Adipocyte (in vitro differentiated cells): ENCODE results near the gene CYP26B1.

Experiments
- DNase-seq: peaks from one replicate; pipeline ENCODE4 v3.0.0-alpha.2; 2015; ENCODE audit warnings: low read depth
- H3K27me3 ChIP-seq: replicated peaks from 2 replicates; pipeline ENCODE4 v1.7.0; 2013; ENCODE audit warnings: mild to moderate bottlenecking, low read length, moderate library complexity; ENCODE audit not compliant: control insufficient read depth, insufficient read depth
- H3K36me3 ChIP-seq: 2 replicates; pipeline ENCODE4 v1.7.0; 2013; ENCODE audit warnings: low read length, mild to moderate bottlenecking, moderate library complexity; ENCODE audit not compliant: control insufficient read depth, insufficient read depth, severe bottlenecking
- H3K4me1 ChIP-seq: 2 replicates; pipeline ENCODE4 v1.7.0; 2013; ENCODE audit warnings: mild to moderate bottlenecking, low read length, moderate library complexity; ENCODE audit not compliant: control insufficient read depth, insufficient read depth
- H3K4me3 ChIP-seq: 2 replicates; pipeline ENCODE4 v1.7.0; 2013; ENCODE audit warnings: mild to moderate bottlenecking, low read length, moderate library complexity
- H3K9ac ChIP-seq: 2 replicates; pipeline ENCODE4 v1.7.0; 2013; ENCODE audit warnings: mild to moderate bottlenecking, low read length, moderate library complexity
- H3K9me3 ChIP-seq: 2 replicates; pipeline ENCODE4 v1.7.0; 2013; ENCODE audit warnings: mild to moderate bottlenecking, low read length, moderate library complexity; ENCODE audit not compliant: control insufficient read depth

CYP26B1 gene

DNA sequence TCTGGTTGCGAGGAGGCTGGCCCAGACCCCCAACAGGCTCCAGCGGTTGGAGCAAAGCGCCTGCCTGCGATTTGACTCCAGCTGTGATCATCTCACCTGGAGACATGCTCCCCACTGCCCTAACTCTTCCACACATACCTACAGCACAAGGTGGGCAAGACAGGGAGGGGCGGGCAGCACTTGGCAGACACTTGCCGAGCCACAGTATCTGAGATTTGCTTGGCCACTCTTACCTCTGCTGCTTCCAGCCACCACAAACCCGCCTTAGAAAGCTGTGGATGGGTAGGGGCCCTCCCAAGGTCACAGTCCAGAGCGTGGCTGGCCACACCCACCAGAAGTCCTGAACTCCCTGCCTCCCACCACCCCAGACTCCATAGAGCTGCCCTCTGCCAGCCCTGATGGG lies 8.2 kb downstream of the CYP26B1 start:
- no peaks in the 10 kb centered on the region for H3K9me3 ChIP-seq
- no peak overlapping the region for H3K4me3 ChIP-seq
- no peak overlapping the region for H3K9ac ChIP-seq
- no peak for DNase-seq
- H3K4me1 ChIP-seq: peaks cover 49% of the 10 kb centered on the region
- H3K36me3 ChIP-seq: peaks cover 2% of the 10 kb centered on the region
- H3K27me3 ChIP-seq: no peaks in the 10 kb centered on the region

DNA sequence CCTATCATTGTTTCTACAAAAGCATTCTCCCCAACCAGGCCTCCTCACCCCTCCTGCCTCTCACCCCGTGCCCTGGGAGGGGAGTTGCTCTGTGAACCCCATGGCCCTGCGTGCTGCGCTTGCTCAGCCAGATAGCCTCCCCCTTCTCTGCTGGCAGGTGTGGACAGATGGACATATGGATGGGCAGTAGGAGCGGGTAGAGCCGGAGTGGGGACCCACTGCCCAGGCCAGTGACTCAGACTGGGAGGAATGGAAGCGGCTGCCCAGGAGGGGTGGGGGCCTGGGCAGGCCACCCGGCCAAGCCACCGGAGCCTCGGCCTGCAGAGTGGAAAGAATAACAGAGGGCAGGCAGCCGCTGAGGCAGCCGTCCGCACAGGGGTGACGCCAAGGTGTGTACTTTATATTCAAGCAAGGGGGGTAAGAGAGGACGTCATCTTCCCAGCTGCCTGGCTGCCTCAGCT lies 8.7 kb downstream of the CYP26B1 start:
- DNase-seq: no peak
- no peak overlapping the region for H3K9ac ChIP-seq
- H3K27me3 ChIP-seq: no peaks in the 10 kb centered on the region
- H3K9me3 ChIP-seq: no peaks in the 10 kb centered on the region
- no peak overlapping the region for H3K4me3 ChIP-seq
- peaks cover 48% of the 10 kb centered on the region for H3K4me1 ChIP-seq
- peaks cover 5% of the 10 kb centered on the region for H3K36me3 ChIP-seq

DNA sequence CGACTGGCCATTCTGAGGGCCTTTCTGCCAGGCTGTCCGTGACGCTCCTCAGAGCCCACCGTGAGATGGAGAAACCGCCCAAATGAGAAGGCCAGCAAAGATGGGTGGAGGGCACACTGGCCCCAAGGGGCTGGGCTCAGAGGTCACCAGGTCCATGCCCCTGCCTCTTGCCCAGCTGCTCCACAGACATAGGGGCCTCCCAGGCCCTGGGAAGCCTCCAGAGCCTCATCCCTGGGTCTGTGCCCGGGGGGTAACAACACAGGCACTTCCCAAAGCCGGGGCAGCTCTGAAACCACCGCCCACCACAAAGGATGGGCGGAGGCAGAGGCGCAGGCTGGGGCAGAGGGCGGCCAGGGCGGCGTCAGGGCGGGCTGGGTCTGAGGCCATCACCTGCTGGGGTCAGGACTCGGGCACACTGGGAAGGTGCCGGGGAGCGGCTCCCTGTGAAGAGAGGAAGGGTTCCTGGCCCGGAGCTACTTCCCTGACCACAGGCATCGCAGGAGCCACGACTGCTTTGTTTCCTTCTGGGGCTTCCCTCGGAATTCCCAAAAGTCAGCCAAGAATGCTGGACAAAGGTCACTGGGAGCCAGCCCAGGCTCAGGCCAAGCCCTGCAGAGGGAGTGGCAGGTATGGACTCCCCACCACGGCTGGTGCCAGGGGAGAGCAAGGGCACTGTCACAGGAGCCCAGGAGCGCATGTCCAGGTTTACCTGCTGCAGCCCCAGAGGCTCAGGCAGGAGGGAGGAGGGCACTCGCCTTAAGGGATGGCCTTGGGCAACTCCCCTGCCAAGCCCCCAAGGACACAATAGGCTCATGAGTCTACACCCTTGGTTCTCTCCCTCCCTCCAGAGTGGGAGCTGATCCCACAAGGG lies 9.4 kb downstream of the CYP26B1 start:
- DNase-seq: no peak
- no peaks in the 10 kb centered on the region for H3K27me3 ChIP-seq

DNA sequence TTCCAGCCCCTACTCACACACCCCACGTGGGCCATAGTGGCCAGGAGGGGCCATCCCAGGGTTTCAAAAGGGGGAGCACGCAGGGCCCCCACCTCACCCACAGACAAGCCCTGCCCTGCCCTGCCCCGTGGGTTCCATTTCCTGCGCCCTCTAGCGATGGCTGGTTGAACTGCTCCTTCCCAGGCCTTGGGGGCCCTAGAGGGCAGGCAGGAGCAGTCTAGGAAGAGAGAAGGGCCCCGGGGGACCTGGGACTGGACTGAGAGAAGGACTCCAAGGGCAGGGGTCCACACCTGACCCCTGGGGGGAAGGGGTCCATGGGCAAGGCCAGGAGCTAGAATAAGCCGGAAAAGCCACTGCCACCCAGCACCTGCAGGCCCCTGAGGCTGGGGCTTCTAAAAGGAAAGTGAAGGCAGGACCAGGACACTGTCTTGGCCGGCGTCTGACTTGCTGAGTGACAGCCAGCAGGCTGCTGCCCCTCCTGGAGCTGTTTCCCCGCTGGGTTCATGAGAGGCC lies 10.1 kb downstream of the CYP26B1 start:
- DNase-seq: peak; percentile 79
- Histone ChIP-seq H3K4me1 (peaks cover 37% of the 10 kb centered on the region), H3K9me3 (no peaks in the 10 kb centered on the region), H3K36me3 (peaks cover 16% of the 10 kb centered on the region), H3K27me3 (no peaks in the 10 kb centered on the region), H3K4me3 (no peak overlapping the region), H3K9ac (no peak overlapping the region)

More for the DNA sequence above, 9.4 kb downstream of the CYP26B1 start:
- Histone ChIP-seq H3K9me3 (no peaks in the 10 kb centered on the region), H3K9ac (no peak overlapping the region), H3K36me3 (peaks cover 10% of the 10 kb centered on the region), H3K4me1 (peaks cover 42% of the 10 kb centered on the region), H3K4me3 (no peak overlapping the region)

DNA sequence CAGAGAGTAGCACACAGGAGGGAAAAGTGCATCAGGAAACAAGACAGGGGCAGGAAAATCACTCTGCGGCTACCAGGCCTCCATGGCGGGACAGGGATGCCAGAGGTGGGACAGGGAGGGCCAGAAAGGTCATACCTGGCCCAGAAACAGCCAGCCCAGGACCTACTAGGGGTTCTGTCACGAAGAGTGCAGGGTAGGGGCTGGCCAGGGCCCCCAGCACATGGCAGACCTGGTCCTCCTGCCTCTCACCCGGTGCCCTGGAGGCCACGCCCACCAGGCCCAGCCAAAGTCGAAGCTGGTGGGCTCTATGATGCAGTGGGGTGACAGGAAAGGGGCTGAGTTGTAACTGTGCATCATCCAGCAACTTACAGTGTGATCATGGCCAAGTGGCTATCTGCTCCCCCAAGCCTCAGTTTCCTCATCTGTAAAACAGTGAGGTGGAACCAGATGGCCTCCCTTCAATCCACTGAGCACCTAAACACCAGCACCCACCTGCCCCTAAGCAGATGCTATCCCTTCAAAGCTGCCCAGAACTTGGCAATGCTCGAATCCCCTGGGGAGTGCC lies 10.6 kb downstream of the CYP26B1 start:
- peaks cover 21% of the 10 kb centered on the region for H3K36me3 ChIP-seq
- no peak for DNase-seq
- H3K4me1 ChIP-seq: peaks cover 32% of the 10 kb centered on the region

DNA sequence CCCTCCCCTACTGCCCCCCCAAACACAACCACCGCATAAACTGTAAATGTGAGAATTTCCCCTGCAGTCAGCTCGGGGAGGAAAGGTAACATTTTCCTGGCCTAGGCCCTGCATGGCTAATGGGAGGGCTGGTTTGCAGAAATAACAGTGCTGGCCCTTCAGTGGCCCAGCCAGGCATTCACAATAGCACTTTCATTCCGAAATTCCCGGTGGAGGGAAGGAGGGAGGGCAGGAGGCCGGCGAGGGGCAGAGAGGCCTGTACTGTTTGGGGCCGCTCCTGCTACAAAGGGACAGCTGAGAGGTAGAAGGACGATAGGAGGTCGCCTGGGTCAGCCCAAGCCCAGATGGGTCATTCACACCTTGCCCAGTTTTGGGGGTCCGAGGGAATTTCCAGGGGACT lies 11.3 kb downstream of the CYP26B1 start:
- Histone ChIP-seq H3K4me1 (peaks cover 32% of the 10 kb centered on the region), H3K4me3 (no peak overlapping the region), H3K9me3 (no peaks in the 10 kb centered on the region), H3K9ac (no peak overlapping the region), H3K36me3 (peaks cover 22% of the 10 kb centered on the region), H3K27me3 (no peaks in the 10 kb centered on the region)
- no peak for DNase-seq

More for the DNA sequence above, 10.6 kb downstream of the CYP26B1 start:
- Histone ChIP-seq H3K4me3 (no peak overlapping the region), H3K27me3 (no peaks in the 10 kb centered on the region), H3K9me3 (no peaks in the 10 kb centered on the region), H3K9ac (no peak overlapping the region)

DNA sequence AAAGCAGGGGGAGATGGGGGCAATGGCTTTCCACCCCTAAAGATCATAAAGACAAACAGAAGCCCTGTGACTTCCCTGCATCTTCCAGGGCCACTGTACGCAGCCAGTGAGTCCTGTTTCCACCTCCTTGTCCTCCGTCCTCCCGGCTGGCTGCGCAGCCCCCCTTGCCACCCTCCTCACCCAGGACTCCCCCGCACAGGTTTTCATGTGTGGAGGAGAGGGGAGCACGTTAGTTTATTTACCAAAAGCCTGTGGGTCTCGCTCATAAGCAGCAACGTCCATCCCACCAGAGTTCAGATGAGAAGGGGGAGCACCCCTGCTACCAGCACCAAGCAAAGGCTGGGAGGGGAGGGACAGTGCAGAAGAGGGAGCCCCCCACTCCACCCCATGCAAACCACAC lies 11.7 kb downstream of the CYP26B1 start:
- Histone ChIP-seq H3K36me3 (peaks cover 22% of the 10 kb centered on the region), H3K9me3 (no peaks in the 10 kb centered on the region), H3K27me3 (no peaks in the 10 kb centered on the region), H3K9ac (no peak overlapping the region), H3K4me3 (no peak overlapping the region), H3K4me1 (peaks cover 32% of the 10 kb centered on the region)
- no peak for DNase-seq

DNA sequence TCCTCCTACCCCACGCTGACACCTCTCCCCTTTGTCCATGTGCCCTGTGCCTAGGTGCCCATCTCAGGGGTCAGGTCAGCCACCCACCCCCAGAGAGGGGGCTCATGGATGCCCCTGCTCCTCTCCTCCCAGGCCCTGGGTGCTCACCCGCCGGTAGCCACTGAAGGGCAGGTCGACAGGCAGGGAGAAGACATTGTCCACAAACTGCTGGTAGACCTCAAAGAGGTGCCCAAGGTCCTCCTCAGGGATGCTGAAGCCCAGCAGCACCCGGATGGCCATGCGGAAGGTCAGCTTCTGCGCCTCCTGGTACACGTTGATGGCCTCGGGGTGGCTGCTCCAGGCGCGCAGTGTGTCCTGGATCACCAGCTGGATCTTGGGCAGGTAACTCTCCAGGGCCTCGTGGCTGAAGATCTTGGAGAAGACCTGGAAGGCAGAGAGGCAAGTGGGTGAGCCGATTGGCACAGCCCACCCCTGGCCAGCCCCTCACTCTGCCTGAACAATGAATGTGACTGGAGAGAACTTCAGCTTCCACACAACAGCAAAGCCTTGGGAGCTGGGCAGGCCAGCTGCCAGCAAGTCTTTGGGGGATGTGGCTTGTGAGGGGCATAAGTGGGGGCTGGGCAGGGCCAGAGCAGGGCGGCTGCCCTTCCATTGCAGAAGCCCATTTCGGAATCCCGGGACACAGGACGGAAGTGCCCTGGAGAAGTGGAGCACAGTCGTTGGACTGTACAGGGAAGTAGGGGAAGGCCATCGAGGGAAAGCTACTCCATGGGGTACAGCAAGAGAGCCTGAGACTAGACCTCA lies 12.5 kb downstream of the CYP26B1 start:
- no peak for DNase-seq
- H3K27me3 ChIP-seq: no peaks in the 10 kb centered on the region
- H3K9ac ChIP-seq: no peak overlapping the region
- no peak overlapping the region for H3K4me3 ChIP-seq
- no peaks in the 10 kb centered on the region for H3K9me3 ChIP-seq
- H3K36me3 ChIP-seq: peaks cover 22% of the 10 kb centered on the region
- H3K4me1 ChIP-seq: peaks cover 37% of the 10 kb centered on the region

DNA sequence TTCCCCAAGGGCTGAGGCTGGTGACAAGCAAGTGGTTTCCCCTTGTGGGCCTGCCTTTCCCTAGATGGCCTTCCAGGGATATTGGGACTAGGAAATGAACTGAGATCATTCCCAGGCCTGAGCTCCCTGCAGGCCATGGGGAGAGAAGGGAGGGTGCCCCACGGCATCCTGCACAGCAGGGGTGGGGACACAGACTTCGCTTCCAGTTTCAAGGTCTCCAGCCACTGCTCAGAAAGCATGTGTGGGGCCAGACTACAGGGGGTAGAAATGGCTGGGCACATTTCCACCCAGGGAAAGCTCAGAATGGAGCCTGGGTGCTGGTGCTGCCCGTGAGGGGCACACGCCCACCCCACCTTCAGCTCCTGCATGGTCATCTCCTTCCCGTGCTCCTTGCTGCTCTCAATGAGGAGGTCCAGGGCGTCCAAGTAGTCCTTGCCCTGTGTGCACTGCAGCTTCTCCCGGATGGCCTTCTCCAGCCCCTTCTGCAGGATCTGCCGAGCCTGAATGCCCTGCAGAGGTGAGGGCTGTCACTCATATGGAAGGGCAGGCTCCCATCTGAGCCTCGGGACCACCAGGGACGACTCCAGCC lies 13.2 kb downstream of the CYP26B1 start:
- no peaks in the 10 kb centered on the region for H3K27me3 ChIP-seq
- no peak overlapping the region for H3K9ac ChIP-seq
- H3K36me3 ChIP-seq: peaks cover 22% of the 10 kb centered on the region
- no peaks in the 10 kb centered on the region for H3K9me3 ChIP-seq
- H3K4me3 ChIP-seq: no peak overlapping the region
- H3K4me1 ChIP-seq: peaks cover 39% of the 10 kb centered on the region
- no peak for DNase-seq

DNA sequence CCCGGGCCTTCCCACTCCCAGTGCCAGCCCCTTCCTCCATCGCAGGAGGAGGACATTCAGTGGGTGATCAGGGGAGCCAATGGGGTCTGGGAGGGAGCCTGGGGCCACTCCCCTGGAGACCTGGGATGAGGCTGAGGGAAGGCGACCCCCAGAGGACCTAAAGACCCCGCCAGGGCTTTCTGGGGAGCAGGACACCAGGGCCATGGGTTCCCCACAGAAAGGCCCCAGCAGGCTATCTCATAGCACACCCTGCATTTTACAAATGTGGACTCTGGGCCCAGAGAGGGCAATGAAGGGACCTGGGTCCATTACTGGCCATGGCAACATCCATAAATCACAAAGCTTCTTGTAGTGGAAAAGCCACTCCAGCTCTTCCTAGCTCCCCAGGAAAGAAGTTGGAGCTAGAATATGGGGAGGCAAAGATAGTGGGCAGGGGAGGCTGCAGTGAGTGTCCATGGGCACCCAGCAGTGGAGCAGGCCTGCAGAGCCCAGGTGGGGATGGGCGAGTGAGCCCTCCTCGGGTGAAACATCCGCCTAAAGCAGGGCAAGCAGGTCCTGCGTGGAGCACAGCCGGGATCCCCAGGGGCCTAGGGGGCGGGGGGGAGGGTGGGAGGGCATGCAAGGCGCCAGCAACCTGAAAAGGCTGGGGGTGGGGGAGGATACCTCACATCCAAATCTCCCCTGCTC lies 13.8 kb downstream of the CYP26B1 start:
- no peak overlapping the region for H3K4me3 ChIP-seq
- no peak for DNase-seq
- peaks cover 22% of the 10 kb centered on the region for H3K36me3 ChIP-seq
- H3K4me1 ChIP-seq: peaks cover 34% of the 10 kb centered on the region
- H3K27me3 ChIP-seq: no peaks in the 10 kb centered on the region
- no peaks in the 10 kb centered on the region for H3K9me3 ChIP-seq
- H3K9ac ChIP-seq: no peak overlapping the region
